Measurements from ENCODE around the gene RPS6KC1. TPM values are rescaled to one million over a fixed set of nuclear protein-coding genes. Genes with fewer than 3 reads are reported as not detected.
A peak's percentile ranks its signal among the peaks of the same experiment; 100 is the strongest.

RPS6KC1 gene
- total and polyA plus RNA-seq, 2 of the 4 experiments (the other 2 are of a cell fraction), result 7.9 to 23.7 TPM

DNA sequence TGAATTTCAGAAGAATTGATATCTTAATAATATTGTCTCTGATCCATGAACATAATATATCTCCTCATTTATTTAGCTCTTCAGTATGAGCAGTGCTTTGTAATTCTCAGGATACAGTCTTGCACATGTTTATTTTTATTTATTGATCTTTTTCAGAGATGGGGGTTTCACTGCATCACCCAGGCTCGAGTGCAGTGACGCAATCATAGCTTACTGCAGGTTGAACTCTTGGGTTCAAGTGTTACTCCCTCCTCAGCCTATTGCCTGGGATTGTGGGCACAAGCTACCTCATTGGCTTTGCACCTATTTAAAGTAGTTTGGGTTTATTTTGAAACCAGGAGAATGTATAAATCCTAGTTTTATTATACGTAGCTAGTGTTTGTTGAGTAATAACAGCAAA lies 4.7 kb downstream of the RPS6KC1 start:
- in situ Hi-C loops (cut with MboI; ENCODE audit: low sequenced_read_pairs), result no loop called here
- 80% methylated on average over 2 of the region's 3 CpGs; no CpG with 5 or more reads in 1 of the 2 experiments for WGBS, 2 experiments (ENCODE audit: extremely low coverage in 2 of 2, insufficient read length in 1 of 2)

More for the DNA sequence above, 4.7 kb downstream of the RPS6KC1 start:
- dilution Hi-C loops (cut with HindIII; ENCODE audit: low sequenced_read_pairs, unreplicated experiment), result no loop called here
- no peak for DNase-seq
- H4K91ac ChIP-seq (ENCODE audit: insufficient read depth, low read depth, low read length), result no peak overlapping the region
- no peak overlapping the region for H3K23ac ChIP-seq (ENCODE audit: low read depth, low read length)
- H3K4me2 ChIP-seq (ENCODE audit: low read depth, low read length), result no peak overlapping the region
- TF ChIP-seq BHLHE40 (IDR thresholded peaks at IDR 0.05; ENCODE audit: low read depth, low read length) (no peak), RCOR1 (IDR thresholded peaks at IDR 0.05; ENCODE audit: insufficient replicate concordance, low read length) (no peak), MAFK (IDR thresholded peaks at IDR 0.05; ENCODE audit: low read depth, low read length) (no peak), CEBPB (IDR thresholded peaks at IDR 0.05; ENCODE audit: low read depth, low read length) (peak; percentile 75), NFE2L2 (IDR thresholded peaks at IDR 0.05; ENCODE audit: low read depth, low read length) (no peak)
- TF ChIP-seq, protein P1, sequence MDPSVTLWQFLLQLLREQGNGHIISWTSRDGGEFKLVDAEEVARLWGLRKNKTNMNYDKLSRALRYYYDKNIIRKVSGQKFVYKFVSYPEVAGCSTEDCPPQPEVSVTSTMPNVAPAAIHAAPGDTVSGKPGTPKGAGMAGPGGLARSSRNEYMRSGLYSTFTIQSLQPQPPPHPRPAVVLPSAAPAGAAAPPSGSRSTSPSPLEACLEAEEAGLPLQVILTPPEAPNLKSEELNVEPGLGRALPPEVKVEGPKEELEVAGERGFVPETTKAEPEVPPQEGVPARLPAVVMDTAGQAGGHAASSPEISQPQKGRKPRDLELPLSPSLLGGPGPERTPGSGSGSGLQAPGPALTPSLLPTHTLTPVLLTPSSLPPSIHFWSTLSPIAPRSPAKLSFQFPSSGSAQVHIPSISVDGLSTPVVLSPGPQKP (IDR thresholded peaks at IDR 0.05; ENCODE audit: borderline replicate concordance, low read depth, low read length), result no peak
- no peak overlapping the region for H3K56ac ChIP-seq (ENCODE audit: extremely low read depth, insufficient read depth, low read length)
- no peak overlapping the region for H3K18ac ChIP-seq (ENCODE audit: low read depth, low read length)
- H3K79me1 ChIP-seq (ENCODE audit: low read depth in 1 of 2, low read length in 2 of 2), result peaks cover 5 to 47% of the 10 kb centered on the region in 2 experiments
- H3K4me3 ChIP-seq (ENCODE audit: insufficient read depth, low read depth, low read length), result no peak overlapping the region
- no peaks in the 10 kb centered on the region for H3K9me3 ChIP-seq (ENCODE audit: control insufficient read depth, insufficient read depth, low read length)
- no peak overlapping the region for H2BK15ac ChIP-seq (ENCODE audit: low read depth, low read length)
- ChIA-PET POLR2A (ENCODE audit: unreplicated experiment) (no interaction called here), CTCF (no interaction called here)
- no peaks in the 10 kb centered on the region for H3K27me3 ChIP-seq (ENCODE audit: control insufficient read depth, insufficient read depth, low read length)
- no peak overlapping the region for H2BK5ac ChIP-seq (ENCODE audit: low read depth, low read length, poor library complexity, severe bottlenecking)
- ATAC-seq (ENCODE audit: low read depth), result no peak
- no peak overlapping the region for H3K4ac ChIP-seq (ENCODE audit: low read depth, low read length)
- H4K5ac ChIP-seq (ENCODE audit: low read depth, low read length), result no peak overlapping the region
- H3K36me3 ChIP-seq (ENCODE audit: control insufficient read depth, insufficient read depth, low read length), result no peaks in the 10 kb centered on the region
- H3K4me1 ChIP-seq (ENCODE audit: control insufficient read depth, insufficient read depth, low read length), result peaks cover under 1% of the 10 kb centered on the region
- no peak overlapping the region for H2BK20ac ChIP-seq (ENCODE audit: low read depth, low read length)
- peaks cover 20% of the 10 kb centered on the region for H4K20me1 ChIP-seq (ENCODE audit: insufficient read depth, low read length)
- no TSS peak for BruUV-seq (replicated peaks)
- H3K9me1 ChIP-seq (ENCODE audit: insufficient read depth, low read length), result peaks cover 5% of the 10 kb centered on the region
- intact Hi-C loops (cut with micrococcal nuclease), result no loop called here
- H2BK120ac ChIP-seq (ENCODE audit: low read depth, low read length), result no peak overlapping the region
- H2AK5ac ChIP-seq (ENCODE audit: low read depth, low read length), result no peak overlapping the region
- no peak overlapping the region for H3K9ac ChIP-seq (ENCODE audit: low read depth, low read length)
- no peak overlapping the region for H4K8ac ChIP-seq (ENCODE audit: low read depth in 2 of 2, low read length in 2 of 2)
- no peak overlapping the region for H2AK9ac ChIP-seq (replicated peaks; ENCODE audit: low read depth, low read length, poor library complexity)
- H3K14ac ChIP-seq (replicated peaks; ENCODE audit: low read depth, low read length), result no peak overlapping the region
- no peak overlapping the region for H3K27ac ChIP-seq (ENCODE audit: insufficient read depth, low read length)
- no peak overlapping the region for H2AFZ ChIP-seq (replicated peaks; ENCODE audit: low read length, poor library complexity)
